ENCODE data around the gene RTEL1.

DNA sequence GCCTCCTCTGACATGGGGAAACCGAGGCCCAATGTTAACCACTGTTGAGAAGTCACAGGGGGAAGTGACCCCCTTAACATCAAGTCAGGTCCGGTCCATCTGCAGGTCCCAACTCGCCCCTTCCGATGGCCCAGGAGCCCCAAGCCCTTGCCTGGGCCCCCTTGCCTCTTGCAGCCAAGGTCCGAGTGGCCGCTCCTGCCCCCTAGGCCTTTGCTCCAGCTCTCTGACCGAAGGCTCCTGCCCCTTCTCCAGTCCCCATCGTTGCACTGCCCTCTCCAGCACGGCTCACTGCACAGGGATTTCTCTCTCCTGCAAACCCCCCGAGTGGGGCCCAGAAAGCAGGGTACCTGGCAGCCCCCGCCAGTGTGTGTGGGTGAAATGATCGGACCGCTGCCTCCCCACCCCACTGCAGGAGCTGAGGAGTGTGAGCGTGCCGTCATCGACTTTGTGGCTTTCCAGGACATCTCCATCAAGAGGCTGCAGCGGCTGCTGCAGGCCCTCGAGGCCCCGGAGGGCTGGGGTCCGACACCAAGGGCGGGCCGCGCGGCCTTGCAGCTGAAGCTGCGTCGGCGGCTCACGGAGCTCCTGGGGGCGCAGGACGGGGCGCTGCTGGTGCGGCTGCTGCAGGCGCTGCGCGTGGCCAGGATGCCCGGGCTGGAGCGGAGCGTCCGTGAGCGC, 39.9 kb downstream of the RTEL1 start:
- TF ChIP-seq, protein P1, sequence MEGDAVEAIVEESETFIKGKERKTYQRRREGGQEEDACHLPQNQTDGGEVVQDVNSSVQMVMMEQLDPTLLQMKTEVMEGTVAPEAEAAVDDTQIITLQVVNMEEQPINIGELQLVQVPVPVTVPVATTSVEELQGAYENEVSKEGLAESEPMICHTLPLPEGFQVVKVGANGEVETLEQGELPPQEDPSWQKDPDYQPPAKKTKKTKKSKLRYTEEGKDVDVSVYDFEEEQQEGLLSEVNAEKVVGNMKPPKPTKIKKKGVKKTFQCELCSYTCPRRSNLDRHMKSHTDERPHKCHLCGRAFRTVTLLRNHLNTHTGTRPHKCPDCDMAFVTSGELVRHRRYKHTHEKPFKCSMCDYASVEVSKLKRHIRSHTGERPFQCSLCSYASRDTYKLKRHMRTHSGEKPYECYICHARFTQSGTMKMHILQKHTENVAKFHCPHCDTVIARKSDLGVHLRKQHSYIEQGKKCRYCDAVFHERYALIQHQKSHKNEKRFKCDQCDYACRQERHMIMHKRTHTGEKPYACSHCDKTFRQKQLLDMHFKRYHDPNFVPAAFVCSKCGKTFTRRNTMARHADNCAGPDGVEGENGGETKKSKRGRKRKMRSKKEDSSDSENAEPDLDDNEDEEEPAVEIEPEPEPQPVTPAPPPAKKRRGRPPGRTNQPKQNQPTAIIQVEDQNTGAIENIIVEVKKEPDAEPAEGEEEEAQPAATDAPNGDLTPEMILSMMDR (IDR thresholded peaks at IDR 0.05 in 2 of 3, conservative IDR thresholded peaks at IDR 0.05 in 1 of 3; ENCODE audit: insufficient read depth in 2 of 3, low read depth in 1 of 3, low read length in 3 of 3): no peak
- TF ChIP-seq BRD9 (IDR thresholded peaks at IDR 0.05; ENCODE audit: low read depth, partially characterized antibody) (no peak), MYBL2 (IDR thresholded peaks at IDR 0.05; ENCODE audit: low read depth) (no peak), MYBL2 (CRISPR knock-in tag; IDR thresholded peaks at IDR 0.05; ENCODE audit: borderline replicate concordance) (no peak), SIX5 (IDR thresholded peaks at IDR 0.05; ENCODE audit: borderline replicate concordance in 1 of 2, insufficient read depth in 1 of 2, low read depth in 1 of 2, low read length in 2 of 2) (no peak), ZNF274 (IDR thresholded peaks at IDR 0.05; ENCODE audit: borderline replicate concordance, low read depth, low read length) (no peak), TEAD2 (tag; IDR thresholded peaks at IDR 0.05) (no peak), NFE2 (IDR thresholded peaks at IDR 0.05; ENCODE audit: low read depth) (no peak), HCFC1 (IDR thresholded peaks at IDR 0.05; ENCODE audit: low read depth, low read length) (no peak)
- TF ChIP-seq, protein P2, sequence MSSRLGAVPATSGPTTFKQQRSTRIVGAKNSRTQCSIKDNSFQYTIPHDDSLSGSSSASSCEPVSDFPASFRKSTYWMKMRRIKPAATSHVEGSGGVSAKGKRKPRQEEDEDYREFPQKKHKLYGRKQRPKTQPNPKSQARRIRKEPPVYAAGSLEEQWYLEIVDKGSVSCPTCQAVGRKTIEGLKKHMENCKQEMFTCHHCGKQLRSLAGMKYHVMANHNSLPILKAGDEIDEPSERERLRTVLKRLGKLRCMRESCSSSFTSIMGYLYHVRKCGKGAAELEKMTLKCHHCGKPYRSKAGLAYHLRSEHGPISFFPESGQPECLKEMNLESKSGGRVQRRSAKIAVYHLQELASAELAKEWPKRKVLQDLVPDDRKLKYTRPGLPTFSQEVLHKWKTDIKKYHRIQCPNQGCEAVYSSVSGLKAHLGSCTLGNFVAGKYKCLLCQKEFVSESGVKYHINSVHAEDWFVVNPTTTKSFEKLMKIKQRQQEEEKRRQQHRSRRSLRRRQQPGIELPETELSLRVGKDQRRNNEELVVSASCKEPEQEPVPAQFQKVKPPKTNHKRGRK (tag; IDR thresholded peaks at IDR 0.05): no peak
- TF ChIP-seq, protein P3, sequence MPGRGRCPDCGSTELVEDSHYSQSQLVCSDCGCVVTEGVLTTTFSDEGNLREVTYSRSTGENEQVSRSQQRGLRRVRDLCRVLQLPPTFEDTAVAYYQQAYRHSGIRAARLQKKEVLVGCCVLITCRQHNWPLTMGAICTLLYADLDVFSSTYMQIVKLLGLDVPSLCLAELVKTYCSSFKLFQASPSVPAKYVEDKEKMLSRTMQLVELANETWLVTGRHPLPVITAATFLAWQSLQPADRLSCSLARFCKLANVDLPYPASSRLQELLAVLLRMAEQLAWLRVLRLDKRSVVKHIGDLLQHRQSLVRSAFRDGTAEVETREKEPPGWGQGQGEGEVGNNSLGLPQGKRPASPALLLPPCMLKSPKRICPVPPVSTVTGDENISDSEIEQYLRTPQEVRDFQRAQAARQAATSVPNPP (IDR thresholded peaks at IDR 0.05; ENCODE audit: borderline replicate concordance, insufficient read depth, insufficient read length): no peak
- TF ChIP-seq, protein P4, sequence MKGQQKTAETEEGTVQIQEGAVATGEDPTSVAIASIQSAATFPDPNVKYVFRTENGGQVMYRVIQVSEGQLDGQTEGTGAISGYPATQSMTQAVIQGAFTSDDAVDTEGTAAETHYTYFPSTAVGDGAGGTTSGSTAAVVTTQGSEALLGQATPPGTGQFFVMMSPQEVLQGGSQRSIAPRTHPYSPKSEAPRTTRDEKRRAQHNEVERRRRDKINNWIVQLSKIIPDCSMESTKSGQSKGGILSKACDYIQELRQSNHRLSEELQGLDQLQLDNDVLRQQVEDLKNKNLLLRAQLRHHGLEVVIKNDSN (CRISPR knock-in tag; IDR thresholded peaks at IDR 0.05): no peak
